ENCODE data around the gene CDK5RAP1.
"Not testable (repeated sequence)": the region's sequence is repeated elsewhere in the genome, so short reads cannot be mapped to it uniquely, and the experiment has no call there.

The CDK5RAP1 gene

GRCh38 chr20:33401184-33401920, at the start of gene CDK5RAP1:
TSS of gene CDK5RAP1 (minus strand) at chr20:33401519. CDS start at chr20:33397064, 4,455 bp downstream.
- H3K9ac ChIP-seq (ENCODE audit: low read length) = peak within 1 kb of the TSS; percentile 96
- peaks cover 25% of the 10 kb centered on the region for H3K4me1 ChIP-seq (ENCODE audit: control insufficient read depth, insufficient read depth, low read length)
- H3K9me3 ChIP-seq (ENCODE audit: control insufficient read depth, low read length) = no peaks in the 10 kb centered on the region
- H3K36me3 ChIP-seq (ENCODE audit: control insufficient read depth, insufficient read depth, low read length, severe bottlenecking) = peaks cover 8% of the 10 kb centered on the region
- peak; percentile 96 for DNase-seq (ENCODE audit: low read depth)
- H3K27me3 ChIP-seq (replicated peaks; ENCODE audit: control insufficient read depth, insufficient read depth, low read length) = no peaks in the 10 kb centered on the region
- H3K4me3 ChIP-seq (ENCODE audit: low read length) = peak within 1 kb of the TSS; percentile 96

GRCh38 chr20:33450867-33451266, 49.5 kb upstream of the CDK5RAP1 start:
- no peaks in the 10 kb centered on the region for H3K36me3 ChIP-seq (ENCODE audit: control insufficient read depth, insufficient read depth, low read length, severe bottlenecking)
- peaks cover 2% of the 10 kb centered on the region for H3K9me3 ChIP-seq (ENCODE audit: control insufficient read depth, low read length)
- H3K9ac ChIP-seq (ENCODE audit: low read length) = no peak overlapping the region
- no peak for DNase-seq (ENCODE audit: low read depth)
- H3K4me3 ChIP-seq (ENCODE audit: low read length) = no peak overlapping the region
- no peaks in the 10 kb centered on the region for H3K27me3 ChIP-seq (replicated peaks; ENCODE audit: control insufficient read depth, insufficient read depth, low read length)
- peaks cover 3% of the 10 kb centered on the region for H3K4me1 ChIP-seq (ENCODE audit: control insufficient read depth, insufficient read depth, low read length)

DNA sequence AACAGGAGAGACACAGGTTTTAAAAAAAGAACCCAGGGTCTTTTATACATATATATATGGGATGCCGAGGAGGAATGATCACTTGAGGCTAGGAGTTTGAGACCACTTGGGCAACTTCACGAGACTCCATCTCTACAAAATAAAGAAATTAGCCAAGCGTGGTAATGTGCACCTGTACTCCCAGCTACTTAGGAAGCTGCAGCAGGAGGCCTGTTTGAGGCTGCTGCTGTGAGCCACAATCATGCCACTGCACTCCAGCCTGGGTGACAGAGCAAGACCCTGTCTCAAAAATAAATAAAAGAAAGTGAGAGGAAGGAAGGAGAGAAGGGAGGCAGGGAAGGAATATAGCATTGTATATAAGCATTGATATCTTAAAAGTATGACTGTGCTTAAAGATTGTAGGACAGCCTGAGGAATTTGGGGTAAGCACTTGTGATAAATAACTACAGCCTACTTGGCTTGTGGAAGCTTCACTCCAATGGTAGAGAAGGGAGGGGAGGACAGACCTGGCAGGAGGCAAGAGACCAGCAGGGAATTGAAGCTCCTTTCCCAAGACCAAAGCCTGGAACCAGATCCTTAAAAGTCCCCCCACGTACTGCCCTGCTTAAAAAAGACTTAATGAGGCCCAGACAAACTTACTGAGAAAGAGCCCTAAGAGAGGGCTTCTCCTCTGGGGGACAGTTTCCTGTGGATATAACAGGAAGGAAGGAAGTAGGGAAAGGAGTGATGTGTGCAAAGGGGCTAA, 44.7 kb upstream of the CDK5RAP1 start:
- no peak overlapping the region for H3K9ac ChIP-seq (ENCODE audit: low read length)
- H3K4me1 ChIP-seq (ENCODE audit: control insufficient read depth, insufficient read depth, low read length) = peaks cover 20% of the 10 kb centered on the region
- no peaks in the 10 kb centered on the region for H3K27me3 ChIP-seq (replicated peaks; ENCODE audit: control insufficient read depth, insufficient read depth, low read length)
- H3K9me3 ChIP-seq (ENCODE audit: control insufficient read depth, low read length) = peaks cover 2% of the 10 kb centered on the region
- no peaks in the 10 kb centered on the region for H3K36me3 ChIP-seq (ENCODE audit: control insufficient read depth, insufficient read depth, low read length, severe bottlenecking)
- no peak for DNase-seq (ENCODE audit: low read depth)
- H3K4me3 ChIP-seq (ENCODE audit: low read length) = no peak overlapping the region

- no peak for DNase-seq (ENCODE audit: low read depth)
- H3K9me3 ChIP-seq (ENCODE audit: control insufficient read depth, low read length) = peaks cover 2% of the 10 kb centered on the region
- H3K4me1 ChIP-seq (ENCODE audit: control insufficient read depth, insufficient read depth, low read length) = peaks cover 22% of the 10 kb centered on the region
- H3K27me3 ChIP-seq (replicated peaks; ENCODE audit: control insufficient read depth, insufficient read depth, low read length) = no peaks in the 10 kb centered on the region
- peak overlapping the region; percentile 17 for H3K9ac ChIP-seq (ENCODE audit: low read length)
- H3K36me3 ChIP-seq (ENCODE audit: control insufficient read depth, insufficient read depth, low read length, severe bottlenecking) = no peaks in the 10 kb centered on the region
- peak overlapping the region; percentile 79 for H3K4me3 ChIP-seq (ENCODE audit: low read length)
These were observed 43.7 kb upstream of the CDK5RAP1 start for GRCh38 chr20:33444797-33445560.

GRCh38 chr20:33443512-33444239, 42.4 kb upstream of the CDK5RAP1 start, which contains the start of gene SNTA1:
TSS of gene SNTA1 (minus strand) at chr20:33443763. CDS start at chr20:33443620, 143 bp downstream.
- Histone ChIP-seq H3K4me1 (ENCODE audit: control insufficient read depth, insufficient read depth, low read length) (peaks cover 24% of the 10 kb centered on the region), H3K4me3 (ENCODE audit: low read length) (peak within 1 kb of the TSS; percentile 85), H3K27me3 (replicated peaks; ENCODE audit: control insufficient read depth, insufficient read depth, low read length) (no peaks in the 10 kb centered on the region), H3K36me3 (ENCODE audit: control insufficient read depth, insufficient read depth, low read length, severe bottlenecking) (peaks cover 4% of the 10 kb centered on the region), H3K9ac (ENCODE audit: low read length) (peak within 1 kb of the TSS; percentile 89), H3K9me3 (ENCODE audit: control insufficient read depth, low read length) (peaks cover 2% of the 10 kb centered on the region)
- peak; percentile 86 for DNase-seq (ENCODE audit: low read depth)

GRCh38 chr20:33443006-33443511, 41.7 kb upstream of the CDK5RAP1 start:
- H3K36me3 ChIP-seq (ENCODE audit: control insufficient read depth, insufficient read depth, low read length, severe bottlenecking) = peaks cover 8% of the 10 kb centered on the region
- H3K4me1 ChIP-seq (ENCODE audit: control insufficient read depth, insufficient read depth, low read length) = peaks cover 31% of the 10 kb centered on the region
- peak overlapping the region; percentile 85 for H3K4me3 ChIP-seq (ENCODE audit: low read length)
- no peaks in the 10 kb centered on the region for H3K9me3 ChIP-seq (ENCODE audit: control insufficient read depth, low read length)
- H3K27me3 ChIP-seq (replicated peaks; ENCODE audit: control insufficient read depth, insufficient read depth, low read length) = no peaks in the 10 kb centered on the region
- H3K9ac ChIP-seq (ENCODE audit: low read length) = peak overlapping the region; percentile 89
- peak; percentile 55 for DNase-seq (ENCODE audit: low read depth)

GRCh38 chr20:33442136-33443005, 41.1 kb upstream of the CDK5RAP1 start:
- DNase-seq (ENCODE audit: low read depth) = no peak
- peak overlapping the region; percentile 85 for H3K4me3 ChIP-seq (ENCODE audit: low read length)
- peaks cover 37% of the 10 kb centered on the region for H3K4me1 ChIP-seq (ENCODE audit: control insufficient read depth, insufficient read depth, low read length)

GRCh38 chr20:33441142-33441955, 40.0 kb upstream of the CDK5RAP1 start:
- H3K4me1 ChIP-seq (ENCODE audit: control insufficient read depth, insufficient read depth, low read length) = peaks cover 39% of the 10 kb centered on the region
- DNase-seq (ENCODE audit: low read depth) = no peak

More at GRCh38 chr20:33442136-33443005, 41.1 kb upstream of the CDK5RAP1 start:
- Histone ChIP-seq H3K36me3 (ENCODE audit: control insufficient read depth, insufficient read depth, low read length, severe bottlenecking) (peaks cover 8% of the 10 kb centered on the region), H3K27me3 (replicated peaks; ENCODE audit: control insufficient read depth, insufficient read depth, low read length) (no peaks in the 10 kb centered on the region), H3K9ac (ENCODE audit: low read length) (peak overlapping the region; percentile 89), H3K9me3 (ENCODE audit: control insufficient read depth, low read length) (no peaks in the 10 kb centered on the region)

GRCh38 chr20:33440562-33440961, 39.2 kb upstream of the CDK5RAP1 start:
- not testable (repeated sequence) for H3K36me3 ChIP-seq (ENCODE audit: control insufficient read depth, insufficient read depth, low read length, severe bottlenecking); H3K9ac ChIP-seq (ENCODE audit: low read length); H3K9me3 ChIP-seq (ENCODE audit: control insufficient read depth, low read length); H3K4me3 ChIP-seq (ENCODE audit: low read length); DNase-seq (ENCODE audit: low read depth); H3K27me3 ChIP-seq (replicated peaks; ENCODE audit: control insufficient read depth, insufficient read depth, low read length)
- peaks cover 39% of the 10 kb centered on the region for H3K4me1 ChIP-seq (ENCODE audit: control insufficient read depth, insufficient read depth, low read length)

More at GRCh38 chr20:33441142-33441955, 40.0 kb upstream of the CDK5RAP1 start:
- no peaks in the 10 kb centered on the region for H3K27me3 ChIP-seq (replicated peaks; ENCODE audit: control insufficient read depth, insufficient read depth, low read length)
- peak overlapping the region; percentile 89 for H3K9ac ChIP-seq (ENCODE audit: low read length)
- peak overlapping the region; percentile 85 for H3K4me3 ChIP-seq (ENCODE audit: low read length)
- no peaks in the 10 kb centered on the region for H3K9me3 ChIP-seq (ENCODE audit: control insufficient read depth, low read length)
- peaks cover 8% of the 10 kb centered on the region for H3K36me3 ChIP-seq (ENCODE audit: control insufficient read depth, insufficient read depth, low read length, severe bottlenecking)

All from adipocyte (in vitro differentiated cells).